Uterus (tissue), 2 donors: Measurements from ENCODE around the gene PRKN.

Experiments
- POLR2A ChIP-seq, 2 donors: fragments of 450-650 bp; IDR thresholded peaks; one replicate each; pipeline ENCODE4 v1.6.1; 2016; ENCODE audit warnings: antibody characterized with exemption in 2 of 2, mild to moderate bottlenecking in 1 of 2, moderate library complexity in 1 of 2
- TF ChIP-seq, protein P1 (sequence below), 4 experiments: fragments of 200-600 bp in 2 of 4; fragments of 450-650 bp in 2 of 4; sonication (generic) in 2 of 4; IDR thresholded peaks; one replicate each; pipeline ENCODE4 v1.5.1; 2016 to 2019; ENCODE audit warnings: antibody characterized with exemption in 4 of 4, mild to moderate bottlenecking in 2 of 4, moderate library complexity in 1 of 4

DNA sequence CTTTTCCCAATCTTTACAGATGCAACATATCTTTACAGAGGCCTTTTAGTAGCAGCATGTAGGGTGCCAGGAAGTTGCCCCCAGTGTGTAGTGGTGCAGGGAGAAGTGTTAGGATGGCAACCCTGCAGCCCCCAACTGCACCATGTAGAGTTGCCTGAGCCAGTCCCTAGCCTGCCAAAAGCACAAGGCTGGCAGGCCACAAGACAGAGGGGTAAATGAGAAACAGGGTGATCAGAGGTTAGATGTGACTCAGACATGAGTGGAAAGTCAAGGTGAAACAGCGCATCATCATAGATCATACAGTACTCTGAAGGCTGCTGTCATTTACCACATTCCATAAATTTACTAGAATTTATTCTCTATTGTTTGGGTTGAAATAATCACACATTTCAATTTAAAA is 467.5 kb downstream of the PRKN start:
- TF ChIP-seq, protein P1, sequence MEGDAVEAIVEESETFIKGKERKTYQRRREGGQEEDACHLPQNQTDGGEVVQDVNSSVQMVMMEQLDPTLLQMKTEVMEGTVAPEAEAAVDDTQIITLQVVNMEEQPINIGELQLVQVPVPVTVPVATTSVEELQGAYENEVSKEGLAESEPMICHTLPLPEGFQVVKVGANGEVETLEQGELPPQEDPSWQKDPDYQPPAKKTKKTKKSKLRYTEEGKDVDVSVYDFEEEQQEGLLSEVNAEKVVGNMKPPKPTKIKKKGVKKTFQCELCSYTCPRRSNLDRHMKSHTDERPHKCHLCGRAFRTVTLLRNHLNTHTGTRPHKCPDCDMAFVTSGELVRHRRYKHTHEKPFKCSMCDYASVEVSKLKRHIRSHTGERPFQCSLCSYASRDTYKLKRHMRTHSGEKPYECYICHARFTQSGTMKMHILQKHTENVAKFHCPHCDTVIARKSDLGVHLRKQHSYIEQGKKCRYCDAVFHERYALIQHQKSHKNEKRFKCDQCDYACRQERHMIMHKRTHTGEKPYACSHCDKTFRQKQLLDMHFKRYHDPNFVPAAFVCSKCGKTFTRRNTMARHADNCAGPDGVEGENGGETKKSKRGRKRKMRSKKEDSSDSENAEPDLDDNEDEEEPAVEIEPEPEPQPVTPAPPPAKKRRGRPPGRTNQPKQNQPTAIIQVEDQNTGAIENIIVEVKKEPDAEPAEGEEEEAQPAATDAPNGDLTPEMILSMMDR (IDR thresholded peaks at IDR 0.05): no peak
- TF ChIP-seq POLR2A (IDR thresholded peaks at IDR 0.05): no peak
